SHP77 (cell line): ENCODE data around the gene PLGRKT.
A peak's percentile ranks its signal among the peaks of the same experiment; 100 is the strongest.
"Not testable (repeated sequence)": the region's sequence is repeated elsewhere in the genome, so short reads cannot be mapped to it uniquely, and the experiment has no call there.

Experiments used
- DNase-seq, 2 experiments: peaks; one replicate each; lab custom pipeline; 2025; lab: John Stamatoyannopoulos, UW

PLGRKT gene

GRCh38 chr9:5430912-5431311 lies 6.8 kb downstream of the PLGRKT start:
- DNase-seq: no peak

DNA sequence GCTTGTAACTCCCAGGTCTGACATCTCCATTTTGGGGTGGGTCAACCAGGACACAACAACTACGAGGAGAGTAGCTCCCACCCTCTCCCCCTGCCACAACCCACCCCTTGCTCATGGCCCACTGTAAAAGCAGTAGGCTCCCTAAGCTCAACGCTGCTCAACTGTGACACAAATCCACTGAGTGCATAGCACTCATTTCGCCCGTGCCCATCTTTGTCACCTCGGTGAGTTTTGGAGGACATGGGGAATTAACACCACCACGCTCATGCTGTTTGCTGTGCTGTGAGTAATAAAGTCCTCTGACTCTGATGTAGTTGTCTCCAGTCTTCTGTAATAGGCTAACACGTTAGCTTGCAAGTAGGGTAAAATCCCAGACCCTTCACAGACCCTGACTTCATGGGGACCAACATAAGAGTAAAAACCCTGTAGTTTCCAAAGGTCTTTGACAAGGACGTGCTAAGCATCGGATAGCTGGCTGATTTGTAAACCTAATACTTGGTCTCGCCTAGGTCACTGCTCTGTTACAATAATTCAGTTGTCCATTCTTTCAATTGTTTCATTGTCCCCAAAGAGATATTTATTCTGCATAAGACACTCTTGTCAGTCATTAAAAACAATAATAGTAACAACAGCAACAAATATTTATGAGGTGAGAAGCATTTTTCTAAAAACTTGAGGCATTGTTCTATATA lies 7.7 kb downstream of the PLGRKT start:
- no peak for DNase-seq

DNA sequence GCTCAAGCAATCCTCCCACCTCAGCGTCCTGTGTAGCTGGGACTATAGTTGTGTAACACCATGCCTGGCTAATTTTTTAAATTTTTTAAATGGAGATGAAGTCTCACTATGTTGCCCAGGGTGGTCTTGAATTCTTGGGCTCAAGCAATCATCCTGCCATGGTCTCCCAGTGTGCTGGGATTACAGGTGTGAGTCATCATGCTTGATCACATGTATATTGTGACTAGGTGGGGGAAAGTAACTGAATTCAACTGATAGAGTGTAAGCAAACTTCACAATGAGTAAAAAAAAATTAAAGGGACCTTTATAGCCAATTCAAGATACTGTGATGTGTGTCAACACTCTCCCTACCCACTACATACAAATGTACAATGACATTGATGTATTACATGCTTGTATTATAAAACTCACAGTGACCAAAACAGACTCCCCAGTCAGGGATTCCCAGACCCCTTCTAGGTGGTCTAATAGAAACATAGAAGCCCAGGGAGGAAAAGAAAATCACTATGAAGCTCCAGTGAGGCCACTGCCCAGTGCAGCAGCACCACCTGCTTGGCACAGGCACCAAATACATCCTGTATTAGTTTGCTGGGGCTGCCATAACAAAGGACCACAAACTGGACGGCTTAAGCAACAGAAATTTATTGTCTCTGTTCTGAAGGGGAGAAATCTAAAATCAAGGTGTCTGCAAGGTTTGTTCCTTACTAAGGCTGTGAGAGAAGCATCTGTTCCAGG lies 8.8 kb downstream of the PLGRKT start:
- no peak for DNase-seq

DNA sequence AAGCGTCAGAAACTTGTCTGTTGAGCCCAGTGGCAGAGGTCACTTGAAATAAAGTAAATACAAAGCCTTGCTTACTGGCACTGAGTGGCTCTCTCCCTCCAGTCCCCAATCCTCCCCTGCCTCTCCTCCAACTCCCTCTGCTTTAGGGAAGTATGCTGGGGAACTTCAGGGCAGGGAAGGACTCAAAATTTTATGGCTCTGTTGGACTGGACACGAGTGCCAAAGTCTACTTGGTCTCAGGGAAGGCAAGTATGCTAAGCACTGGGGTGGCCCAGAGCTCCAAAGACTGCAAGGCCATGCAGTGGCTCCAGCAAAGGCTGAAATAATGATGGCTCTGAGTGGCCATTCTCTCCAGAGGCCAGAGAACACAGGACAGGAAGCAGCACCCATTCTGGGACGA lies 9.6 kb downstream of the PLGRKT start:
- DNase-seq: no peak

DNA sequence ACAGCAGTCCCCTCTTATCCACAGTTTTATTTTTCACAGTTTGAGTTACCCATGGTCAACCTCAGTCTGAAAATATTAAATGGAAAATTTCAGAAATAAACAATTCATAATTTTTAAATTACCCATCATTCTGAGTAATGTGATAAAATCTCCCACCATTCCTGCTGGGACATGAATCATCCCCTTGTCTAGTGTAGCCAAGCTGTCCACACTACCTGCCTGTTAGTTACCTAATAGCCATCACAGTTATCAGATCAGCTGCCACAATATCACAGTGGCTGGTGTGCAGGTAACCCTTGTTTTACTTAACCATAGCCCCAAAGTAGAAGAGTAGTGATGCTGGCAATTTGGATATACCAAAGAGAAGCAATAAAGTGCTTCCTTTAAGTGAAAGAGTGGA lies 10.7 kb downstream of the PLGRKT start:
- DNase-seq: no peak

DNA sequence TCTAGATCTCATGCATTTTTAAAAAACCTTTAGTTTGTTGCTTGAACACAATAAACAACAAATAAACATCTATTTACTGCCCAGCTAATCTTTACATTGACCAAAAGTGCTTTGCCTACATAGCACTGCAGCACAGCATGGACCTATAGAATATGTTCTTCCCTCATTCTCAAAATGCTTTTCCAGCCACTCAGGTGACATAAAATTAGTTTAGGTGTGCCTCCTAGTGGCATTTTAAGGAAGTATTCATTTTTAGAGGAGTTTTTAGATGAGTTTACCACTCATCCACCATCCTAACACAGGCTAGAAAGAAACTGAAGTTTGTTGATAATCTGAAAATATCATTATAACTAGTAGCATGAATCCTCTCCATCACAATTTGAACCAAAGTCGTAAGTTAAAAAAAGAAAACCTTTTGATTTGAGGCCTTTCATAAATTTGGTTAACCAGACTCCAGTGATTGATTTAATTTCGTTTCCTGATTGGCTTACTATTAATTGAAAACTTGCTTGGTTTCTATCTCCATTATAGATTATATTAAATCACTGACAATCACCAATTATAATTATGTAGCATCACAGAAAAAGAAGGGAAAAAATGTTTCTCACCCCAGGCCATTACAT lies 12.6 kb downstream of the PLGRKT start:
- DNase-seq: peak; percentile 4 to 22

- no peak for DNase-seq
Measured at GRCh38 chr9:5422276-5422675, 15.4 kb downstream of the PLGRKT start.

GRCh38 chr9:5421163-5421562 lies 16.6 kb downstream of the PLGRKT start:
- DNase-seq: no peak

GRCh38 chr9:5419987-5420386 lies 17.7 kb downstream of the PLGRKT start:
- no peak for DNase-seq

DNA sequence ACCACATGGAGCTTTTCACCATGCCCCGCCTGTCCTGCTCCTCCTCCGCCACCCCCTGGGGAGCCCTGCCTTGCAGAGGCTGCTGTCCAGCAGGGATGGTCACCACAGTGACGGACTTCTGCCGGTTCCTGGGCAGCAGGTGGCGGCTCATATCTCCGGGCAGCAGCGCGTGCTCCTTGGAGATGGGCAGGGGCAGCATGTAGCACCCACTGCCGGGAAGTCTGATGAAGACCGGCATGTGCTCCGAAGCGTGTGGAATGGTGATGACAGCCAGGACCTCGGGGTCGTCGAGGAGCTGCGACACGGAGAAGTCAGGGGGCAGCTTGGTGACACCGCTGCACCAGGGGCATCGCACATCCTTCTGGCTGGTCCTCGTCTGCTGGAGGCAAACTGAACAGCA lies 19.2 kb downstream of the PLGRKT start:
- DNase-seq: no peak

DNA sequence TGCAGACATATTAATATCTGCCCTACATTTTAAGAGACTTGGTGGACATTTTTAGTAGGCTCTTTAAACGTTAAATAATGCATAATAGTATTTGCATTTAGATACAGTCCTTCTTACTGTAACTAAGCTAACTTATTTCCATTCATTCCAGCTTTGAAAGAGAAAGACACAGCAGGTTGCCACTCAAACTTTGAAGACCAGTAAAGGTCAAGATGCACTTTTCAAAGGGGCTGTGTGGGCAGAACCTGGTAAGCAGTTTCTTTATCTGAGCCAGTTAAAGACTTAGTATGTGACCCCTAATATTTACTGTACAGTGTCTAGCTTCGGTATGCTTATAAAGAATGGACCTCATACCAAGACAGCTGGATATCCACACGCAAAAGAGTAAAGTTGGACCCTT lies 20.8 kb downstream of the PLGRKT start:
- no peak for DNase-seq

DNA sequence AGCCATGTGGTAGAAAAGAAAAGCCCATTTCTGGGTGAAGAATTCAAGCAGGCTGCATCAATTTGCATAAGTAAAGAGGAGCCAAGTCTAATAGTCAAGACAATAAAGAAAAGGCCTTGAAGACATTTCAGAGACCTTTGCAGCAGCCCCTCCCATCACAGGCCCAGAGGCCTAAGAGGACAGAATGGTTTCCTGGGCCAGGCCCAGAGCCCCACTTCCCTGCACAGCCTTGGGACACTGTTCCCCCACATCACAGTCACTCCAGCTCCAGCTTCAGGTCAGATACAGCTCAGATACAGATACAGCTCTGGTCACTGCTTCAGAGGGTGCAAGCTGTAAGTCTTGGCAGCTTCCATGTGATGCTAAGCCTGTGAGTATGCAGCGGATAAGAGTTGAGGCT lies 29.1 kb downstream of the PLGRKT start:
- DNase-seq: no peak

DNA sequence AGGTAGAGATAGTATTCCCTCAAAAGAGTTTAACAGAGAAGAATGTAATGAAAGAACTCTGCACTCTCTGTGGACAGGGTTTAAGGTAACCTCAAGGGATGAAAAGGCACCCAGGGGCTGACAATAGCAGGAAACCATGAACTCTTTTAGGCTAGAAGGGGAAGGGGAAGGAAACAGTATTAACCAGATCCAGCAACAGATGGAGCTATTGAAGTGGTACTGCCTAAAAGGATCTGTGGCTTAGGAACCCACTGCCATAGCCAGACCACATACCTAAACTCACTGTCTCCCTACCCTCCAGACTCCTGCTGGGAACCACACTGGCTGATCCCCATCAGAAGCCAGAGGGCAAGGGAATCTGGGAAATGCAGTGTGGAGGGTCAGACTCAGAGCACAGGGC lies 35.5 kb downstream of the PLGRKT start:
- DNase-seq: no peak

GRCh38 chr9:5397547-5397946 lies 40.2 kb downstream of the PLGRKT start:
- DNase-seq: not testable (repeated sequence)

DNA sequence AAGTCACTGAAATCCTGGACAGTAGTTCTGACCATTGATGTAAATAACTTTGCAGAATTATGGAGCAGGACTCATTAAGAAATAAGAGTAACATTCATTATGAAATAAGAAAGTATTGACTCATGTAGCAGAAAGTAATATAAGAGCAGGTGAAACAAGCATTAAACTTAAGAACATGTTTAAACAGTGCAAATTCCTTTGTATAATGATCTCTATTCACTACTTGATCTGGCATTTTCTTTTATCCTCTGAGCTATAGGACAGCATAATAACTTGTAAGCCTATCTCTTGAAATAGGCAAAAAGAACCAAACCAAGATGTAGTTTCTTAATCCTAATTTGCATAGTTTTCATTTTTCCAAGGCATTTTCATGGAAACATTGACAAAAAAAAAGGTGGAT lies 42.3 kb downstream of the PLGRKT start:
- DNase-seq: no peak

DNA sequence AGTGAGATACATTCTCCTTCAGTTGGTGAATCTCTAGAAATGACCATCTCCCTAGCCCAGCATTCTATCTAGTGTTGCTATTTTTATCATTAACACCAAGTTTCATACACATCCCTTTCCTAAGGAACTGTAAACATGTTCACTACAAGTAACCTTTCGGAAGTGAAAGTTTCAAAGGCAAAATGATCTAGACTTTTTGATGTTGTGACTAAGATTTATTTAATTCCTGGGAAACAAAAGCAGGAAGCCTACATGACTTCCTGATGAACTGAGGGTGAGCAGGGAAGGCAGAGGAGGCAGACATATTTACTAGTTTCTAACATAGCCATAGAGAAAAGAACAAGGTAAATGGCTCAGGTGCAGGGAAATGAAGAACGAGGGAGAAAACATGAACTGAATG lies 43.7 kb downstream of the PLGRKT start:
- not testable (repeated sequence) for DNase-seq

DNA sequence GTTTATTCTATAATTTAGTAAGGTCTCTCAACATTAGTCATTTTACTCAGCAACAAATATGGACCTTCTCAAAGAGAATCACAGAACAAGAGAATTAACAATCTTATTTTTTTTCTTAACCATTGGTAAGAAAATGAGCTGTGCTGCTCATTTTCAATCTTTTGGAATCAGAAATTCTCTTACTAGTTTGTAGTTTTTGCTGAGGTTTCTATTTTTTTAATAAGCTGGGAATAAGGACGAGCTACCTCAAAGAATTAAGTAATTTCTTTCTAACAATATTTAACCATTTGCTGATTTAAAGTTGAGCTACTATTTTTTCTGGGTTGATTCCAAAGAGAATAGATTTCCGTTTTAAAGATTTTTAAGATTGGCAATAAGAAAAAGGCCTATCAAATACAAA lies 44.2 kb downstream of the PLGRKT start:
- no peak for DNase-seq

GRCh38 chr9:5392285-5392684 lies 45.4 kb downstream of the PLGRKT start:
- no peak for DNase-seq

DNA sequence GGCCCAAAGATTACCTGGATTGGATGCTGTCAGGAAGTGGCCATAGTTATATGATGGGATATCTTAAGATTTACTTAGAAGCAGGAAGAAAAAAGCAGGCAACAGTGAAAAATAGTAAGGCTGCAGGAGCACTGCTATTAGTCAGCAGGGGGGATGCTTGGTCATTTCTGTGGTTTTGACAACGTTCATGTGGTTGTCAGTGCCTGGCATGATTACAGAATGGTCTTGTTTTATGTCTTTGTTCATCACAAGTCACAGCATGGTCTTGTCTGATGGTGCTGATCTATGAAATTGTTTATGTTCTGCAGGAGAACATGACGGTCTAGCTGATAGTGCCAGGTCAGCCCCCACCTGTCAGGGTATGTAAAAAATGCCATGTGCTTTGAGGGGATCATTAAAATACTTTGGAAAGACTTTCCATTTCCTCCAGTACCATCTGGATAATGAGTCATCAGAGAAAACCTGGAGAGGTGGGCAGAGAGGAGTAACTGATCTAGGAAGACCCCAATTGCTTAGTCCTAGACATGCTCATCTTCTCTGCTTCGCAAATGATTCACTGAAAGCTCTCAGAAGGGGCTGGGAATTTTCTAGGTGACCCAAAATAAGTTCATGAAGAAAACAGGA lies 48.5 kb downstream of the PLGRKT start:
- no peak for DNase-seq

GRCh38 chr9:5388026-5388819 lies 49.5 kb downstream of the PLGRKT start:
- DNase-seq: no peak

DNA sequence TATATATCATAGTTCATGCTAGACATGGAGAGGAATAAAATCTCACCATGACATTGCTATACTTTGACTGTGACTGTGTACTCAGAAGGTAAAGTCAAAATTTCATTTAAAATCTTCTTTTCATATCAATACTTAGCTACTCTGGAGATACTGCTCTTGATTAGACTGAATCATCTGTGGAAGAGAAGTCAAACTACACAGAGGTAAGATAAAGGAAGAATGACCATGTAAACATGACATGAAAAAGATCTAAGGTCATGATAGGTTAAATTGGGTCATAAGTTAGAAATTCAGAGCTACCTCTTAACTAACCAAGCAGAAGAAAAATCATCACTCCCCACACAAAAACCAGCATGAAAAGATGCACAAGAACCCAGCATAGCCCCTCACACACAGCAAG lies 53.3 kb downstream of the PLGRKT start:
- no peak for DNase-seq

GRCh38 chr9:5382479-5382878 lies 55.2 kb downstream of the PLGRKT start:
- no peak for DNase-seq
